GM19240 (cell line): Measurements from ENCODE around the gene CZIB.

ENCODE experiments used
- DNase-seq: peaks from one replicate; pipeline ENCODE4 v3.0.0; 2011; ENCODE audit warnings: low spot score; ENCODE audit not compliant: insufficient read length

The CZIB gene

DNA sequence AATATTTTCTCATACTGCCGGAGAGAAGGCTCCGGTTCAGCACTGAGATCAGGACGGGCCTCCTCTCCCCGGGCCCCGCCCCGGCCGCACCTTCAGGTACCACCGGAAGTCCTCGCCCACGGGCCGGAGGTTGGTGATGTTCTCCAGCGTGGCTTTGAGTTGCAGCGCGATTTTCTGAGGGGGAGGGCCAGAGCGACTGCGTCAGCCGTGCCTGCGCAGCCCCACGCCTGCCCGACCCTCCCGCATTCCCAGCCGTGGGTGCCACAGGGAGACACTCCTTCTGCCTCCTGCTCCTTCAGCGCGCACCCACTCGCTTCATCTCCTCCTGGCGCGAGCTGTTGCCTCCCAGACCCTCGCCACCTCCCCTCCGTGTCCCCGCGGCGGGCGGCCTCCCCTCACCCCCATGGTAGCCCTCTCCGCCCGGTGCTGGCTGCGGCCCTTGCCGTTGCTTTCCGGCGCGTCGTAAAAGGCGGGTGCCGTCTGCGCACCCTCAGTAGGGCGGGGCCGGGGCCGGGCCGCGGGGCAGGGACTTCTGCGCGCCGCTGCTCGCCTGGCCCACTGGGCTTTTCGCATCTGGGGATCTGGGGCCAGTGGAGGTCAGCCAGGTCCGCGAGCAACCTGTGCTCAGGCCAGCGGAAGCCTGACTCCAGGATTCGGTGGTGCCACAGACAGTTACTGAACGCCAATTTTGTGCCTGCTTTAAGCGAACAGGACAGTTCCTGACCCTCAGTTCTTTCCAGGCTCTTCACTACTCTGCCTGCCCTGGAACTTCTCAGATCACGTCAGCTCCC lies at the start of gene CZIB:
Gene CZIB (minus strand): TSS at position 464 of the 791 bp plus-strand sequence. CDS start 59 bp downstream, at position 405.
- peak; percentile 87 for DNase-seq

DNA sequence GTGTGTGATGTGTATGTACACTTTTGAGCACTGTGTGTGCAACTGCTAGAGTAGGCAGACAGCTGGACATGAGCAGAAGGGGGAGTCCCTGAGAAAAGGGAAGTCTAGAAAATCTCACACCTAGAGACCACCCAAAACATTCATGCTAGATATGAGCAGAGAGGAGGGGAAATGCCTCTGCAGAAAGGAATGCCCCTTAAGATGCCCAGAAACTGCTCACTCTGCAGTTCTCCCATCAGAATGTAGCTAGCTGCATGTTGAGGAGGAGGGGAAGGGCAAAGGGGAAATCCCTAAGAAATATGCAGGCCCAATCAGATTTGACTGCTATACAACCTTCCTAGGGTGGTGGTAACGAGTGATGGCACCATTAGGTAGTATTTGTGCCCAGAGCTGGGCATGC lies 49.7 kb upstream of the CZIB start:
- no peak for DNase-seq

DNA sequence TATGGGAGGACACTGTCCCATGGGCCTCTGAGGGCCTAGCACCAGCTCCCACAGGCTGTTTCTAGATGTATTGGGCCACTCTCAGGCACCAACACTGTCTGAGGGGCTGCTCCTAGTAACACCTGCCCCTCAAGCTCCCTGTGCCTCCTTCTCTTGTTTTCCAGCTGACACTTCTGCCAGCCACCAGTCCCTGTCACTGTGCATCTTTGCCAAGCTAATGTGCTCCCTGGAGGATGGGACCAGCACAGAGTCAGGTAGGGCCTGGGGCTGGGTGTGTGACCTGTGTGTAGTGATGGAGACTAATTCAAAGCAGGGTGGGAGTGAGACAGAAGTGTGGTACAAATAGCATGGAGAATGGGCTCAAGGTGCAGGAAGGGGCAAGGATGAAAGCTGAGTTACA lies 47.3 kb upstream of the CZIB start:
- DNase-seq = no peak

DNA sequence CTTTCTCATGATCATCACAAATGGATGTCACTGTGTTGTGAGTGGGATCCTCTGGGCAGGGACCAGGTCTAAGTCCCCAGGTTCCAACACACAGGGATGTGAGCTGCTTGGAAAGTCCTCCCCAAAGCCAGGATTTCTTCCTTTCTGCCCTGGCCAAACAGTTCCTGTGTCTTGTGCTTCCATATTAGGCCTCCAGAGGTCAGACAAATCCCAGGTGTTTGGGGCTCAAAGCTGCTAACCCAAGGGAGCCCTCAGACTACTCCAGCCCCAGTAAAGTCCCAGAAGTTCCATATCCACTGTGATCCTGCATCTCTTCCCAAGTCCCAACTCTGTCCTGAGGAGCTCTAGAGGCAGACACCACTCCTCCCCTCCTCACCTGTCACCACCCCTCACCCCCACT lies 45.6 kb upstream of the CZIB start:
- DNase-seq = no peak

DNA sequence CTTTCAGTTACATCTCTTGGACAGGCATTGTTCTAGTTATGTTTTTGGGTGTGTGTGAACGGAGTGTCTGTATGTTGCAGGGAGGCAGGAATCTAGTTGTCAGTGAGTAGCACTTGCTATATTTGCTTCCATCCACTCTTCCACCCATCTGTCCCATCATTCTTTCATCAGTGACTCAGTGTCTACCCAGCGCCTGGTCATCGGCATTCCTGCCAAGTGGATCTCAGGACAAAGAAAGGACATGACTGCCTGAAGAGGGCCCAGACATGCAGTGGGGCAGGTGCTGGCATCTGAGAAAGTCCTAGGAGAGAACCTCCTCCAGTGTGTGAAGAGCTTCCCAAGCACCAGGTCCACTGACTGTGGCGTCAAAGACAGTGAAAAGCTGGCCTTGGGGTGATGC lies 45.1 kb upstream of the CZIB start:
- DNase-seq = no peak

DNA sequence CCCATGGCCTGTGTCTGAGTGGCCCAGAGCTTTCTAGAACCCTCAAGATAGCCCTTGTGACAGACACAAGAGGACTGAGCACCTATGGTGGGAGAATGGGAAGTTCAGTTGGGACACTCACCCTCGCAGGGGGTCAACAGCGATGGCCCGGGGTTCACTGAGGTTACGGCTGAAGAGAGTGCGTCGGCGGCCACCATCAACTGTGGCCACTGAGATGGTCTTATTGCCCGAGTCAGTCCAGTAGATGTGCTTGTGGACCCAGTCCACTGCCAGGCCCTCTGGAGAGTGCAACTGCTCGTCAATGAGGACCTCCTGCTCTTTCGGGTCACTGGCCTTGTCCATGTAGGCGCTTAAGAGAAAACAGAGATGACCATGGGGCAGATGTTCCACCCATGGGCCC lies 43.6 kb upstream of the CZIB start:
- no peak for DNase-seq

DNA sequence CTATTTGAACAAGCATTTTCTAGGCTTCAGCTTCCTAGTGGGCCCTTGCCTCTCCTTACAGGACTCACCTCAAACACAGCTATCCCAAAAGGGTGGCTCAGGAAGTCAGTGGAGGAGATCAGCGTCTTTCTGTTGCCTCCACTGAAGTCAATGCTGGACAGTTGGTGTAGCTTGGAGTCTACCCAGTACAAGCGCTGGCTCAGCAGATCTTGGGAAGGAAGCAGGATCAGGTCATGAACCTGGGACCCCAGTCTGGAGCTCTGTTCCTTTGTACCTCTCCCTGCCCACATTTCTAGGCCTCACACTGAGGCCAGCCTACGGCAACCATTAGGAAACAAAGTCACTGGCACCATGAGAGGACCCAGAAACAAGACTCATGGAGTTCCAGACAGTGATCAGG lies 41.6 kb upstream of the CZIB start:
- DNase-seq = no peak

DNA sequence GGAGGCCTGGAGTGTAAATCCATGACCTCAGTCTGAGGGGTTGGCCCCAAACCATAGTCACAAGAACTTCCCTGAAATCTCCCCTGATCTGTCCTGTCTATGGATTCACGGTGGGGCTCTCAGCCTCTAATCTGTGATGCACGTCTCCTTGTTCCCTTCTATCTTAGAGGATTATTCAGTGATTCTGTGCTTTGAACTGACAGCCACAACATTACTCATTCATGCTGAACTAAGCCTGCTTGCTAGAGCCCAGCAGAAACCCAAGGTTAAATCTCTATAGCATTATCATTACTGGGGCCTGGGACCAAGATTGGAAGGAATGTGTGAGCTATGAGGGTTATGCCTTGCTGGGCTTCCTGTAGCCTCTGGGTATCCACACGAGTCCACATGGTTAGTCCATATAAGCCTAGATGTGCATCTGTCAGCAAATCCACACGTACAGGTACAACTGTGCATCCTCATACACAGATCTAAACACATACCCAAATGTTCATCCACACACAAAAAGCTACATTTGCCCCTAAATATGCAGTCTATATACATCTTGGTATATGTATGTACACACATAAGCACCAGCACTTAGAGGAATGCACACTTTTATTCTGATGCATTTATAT lies 40.3 kb upstream of the CZIB start:
- no peak for DNase-seq

DNA sequence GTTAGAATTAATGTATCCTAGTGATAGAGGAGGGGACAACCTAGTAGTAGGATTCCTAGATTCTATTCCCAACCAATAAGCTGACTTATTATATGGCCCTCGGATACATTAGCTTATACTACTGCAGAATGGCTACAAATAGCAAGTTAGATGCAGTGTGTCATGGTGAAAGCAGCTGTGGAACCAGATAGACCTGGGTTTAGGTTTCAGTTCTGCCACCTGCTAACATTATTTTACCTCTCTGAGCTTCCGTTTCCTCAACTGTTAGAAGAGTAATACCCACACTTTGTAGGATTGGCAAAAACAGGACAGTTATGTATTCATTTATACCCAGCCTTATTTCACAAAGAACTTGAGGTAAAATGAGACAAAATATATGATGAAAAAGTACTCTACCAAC lies 39.5 kb upstream of the CZIB start:
- DNase-seq = no peak

DNA sequence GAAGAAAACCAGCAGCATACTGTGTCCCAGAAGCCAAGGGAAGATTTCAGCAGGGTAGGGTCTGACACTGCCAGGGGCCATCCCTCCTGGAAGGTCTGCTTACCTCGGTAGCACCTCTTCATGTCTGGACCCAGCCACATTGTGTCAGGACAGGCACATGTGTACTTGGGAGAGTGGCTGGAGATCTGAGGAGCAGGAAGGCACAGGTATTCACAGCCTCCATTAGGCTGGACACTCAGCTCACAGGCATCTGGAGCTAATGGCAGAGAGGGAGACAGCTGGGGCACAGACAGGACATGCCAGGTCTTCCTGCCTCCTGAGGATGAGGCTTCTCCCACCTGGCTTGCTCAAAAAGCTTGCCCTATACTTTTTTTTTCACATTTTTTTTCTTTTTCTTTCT lies 37.8 kb upstream of the CZIB start:
- DNase-seq = no peak

DNA sequence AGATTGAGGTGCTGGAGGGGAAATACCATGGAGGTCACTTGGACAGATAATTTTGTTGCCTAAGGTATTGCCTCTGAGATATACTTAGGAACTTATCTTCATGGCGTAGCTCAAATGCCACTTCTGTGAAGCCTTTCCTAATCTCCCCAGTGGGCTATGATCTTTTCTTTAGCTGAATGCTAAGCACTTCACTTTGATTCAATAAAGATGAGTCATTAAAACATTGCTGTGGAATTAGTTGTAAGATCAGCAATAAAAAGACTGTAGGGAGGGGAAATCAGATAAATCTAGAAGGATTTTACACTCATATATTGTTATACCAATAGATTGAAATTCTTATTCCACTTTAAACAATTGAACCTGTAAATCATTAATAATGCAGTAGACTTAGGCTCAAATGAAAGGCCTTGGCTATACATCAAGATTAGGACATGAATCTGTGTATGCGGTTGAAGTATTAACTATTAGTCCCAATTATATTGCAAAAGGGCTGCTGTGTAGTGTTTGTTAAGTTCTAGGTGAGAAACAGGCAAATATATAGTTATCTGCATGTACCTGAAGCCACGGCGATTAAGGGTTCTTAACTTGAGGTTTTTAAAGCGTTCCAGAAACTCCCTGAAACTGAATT lies 37.1 kb upstream of the CZIB start:
- DNase-seq = no peak

DNA sequence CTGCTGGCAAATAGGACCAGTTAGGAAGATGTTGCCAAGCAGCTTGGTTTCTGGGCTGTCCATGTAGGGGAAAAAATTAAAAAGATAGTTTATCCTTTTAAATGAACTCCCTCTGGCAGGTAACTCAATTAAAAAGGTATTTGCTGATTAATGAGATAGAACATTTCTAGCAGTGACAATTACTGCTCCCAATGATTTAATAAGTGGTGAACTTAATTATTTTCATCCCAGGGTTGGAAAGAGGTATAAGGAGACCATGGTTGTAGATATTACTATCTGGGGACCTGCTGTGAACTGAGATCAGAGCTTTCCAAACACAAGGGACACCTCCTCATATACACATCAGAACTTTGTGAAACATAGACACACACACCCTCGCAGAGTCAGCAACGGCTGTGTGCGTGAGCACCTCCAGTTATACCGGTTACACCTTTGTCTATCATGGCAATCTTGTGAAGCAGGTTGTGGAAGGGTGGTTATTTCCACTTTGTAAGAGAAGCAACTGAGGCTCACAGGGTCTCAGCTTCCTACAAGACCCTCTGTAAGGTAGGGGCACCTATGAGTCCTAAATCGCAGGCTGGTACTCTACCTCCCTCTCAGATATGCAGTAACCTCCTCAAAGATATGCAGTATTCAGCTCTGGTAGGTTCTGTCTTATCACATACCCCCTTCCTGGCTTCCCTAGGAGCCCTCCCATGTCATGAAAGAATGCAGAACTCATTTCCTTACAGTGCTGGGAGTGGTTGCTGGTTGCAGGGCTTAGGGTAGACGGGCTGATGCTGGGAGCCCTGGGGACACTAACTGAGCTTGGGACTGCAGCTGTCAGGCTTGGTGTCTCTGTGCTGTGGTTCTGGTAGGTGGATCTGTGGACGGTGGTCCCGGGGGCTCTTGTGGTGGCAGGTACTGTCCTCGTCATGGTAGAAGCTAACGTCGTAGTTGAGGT lies 36.3 kb upstream of the CZIB start:
- DNase-seq = no peak

DNA sequence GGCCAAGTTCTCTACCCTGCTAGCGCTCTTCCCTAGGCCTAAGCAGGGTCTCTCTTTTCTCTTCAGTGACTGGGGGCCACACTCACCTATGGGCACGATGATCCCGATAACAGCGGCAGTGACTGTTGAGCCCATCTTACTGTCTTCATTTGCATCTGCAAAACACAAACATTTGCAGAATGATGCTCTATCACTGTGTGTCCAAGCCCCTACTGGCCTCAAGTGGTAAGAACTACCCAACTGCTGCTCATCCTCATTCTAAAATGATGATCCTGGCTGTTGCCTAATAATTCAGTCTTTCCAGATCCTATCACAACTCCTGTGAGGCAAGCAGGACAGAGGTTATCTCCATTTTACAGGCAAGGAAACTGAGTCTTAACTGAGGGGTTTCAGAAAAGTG lies 34.6 kb upstream of the CZIB start:
- DNase-seq = no peak

DNA sequence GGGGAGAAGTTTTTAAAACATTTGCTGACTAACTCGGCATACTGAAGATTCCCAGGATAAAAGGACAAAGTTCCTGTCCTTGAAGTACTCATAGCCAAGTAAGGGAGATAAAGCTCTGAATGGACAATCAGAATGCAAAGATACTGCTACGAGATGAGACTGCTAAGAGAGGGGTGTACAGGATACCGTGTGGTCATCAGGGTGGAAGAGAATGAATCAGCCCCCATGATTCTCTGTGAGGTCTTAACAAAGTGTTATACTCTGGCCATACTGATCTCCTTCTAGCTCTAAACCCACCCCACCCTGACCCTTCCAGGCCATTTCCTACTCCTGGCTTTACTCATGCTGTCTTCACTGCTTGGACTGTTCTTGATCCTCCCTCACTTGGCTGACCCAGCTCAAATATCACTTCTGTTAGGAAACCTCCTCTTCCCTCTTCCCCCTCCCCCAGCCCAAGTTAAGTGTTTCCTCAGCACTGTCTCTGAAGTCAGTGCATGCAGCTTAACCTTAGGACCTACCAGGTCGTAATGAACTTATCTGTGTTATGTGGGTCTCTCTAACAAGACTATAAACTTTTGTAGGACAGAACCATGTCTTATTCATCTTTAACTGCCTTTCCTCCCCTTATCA lies 33.7 kb upstream of the CZIB start:
- DNase-seq = no peak

DNA sequence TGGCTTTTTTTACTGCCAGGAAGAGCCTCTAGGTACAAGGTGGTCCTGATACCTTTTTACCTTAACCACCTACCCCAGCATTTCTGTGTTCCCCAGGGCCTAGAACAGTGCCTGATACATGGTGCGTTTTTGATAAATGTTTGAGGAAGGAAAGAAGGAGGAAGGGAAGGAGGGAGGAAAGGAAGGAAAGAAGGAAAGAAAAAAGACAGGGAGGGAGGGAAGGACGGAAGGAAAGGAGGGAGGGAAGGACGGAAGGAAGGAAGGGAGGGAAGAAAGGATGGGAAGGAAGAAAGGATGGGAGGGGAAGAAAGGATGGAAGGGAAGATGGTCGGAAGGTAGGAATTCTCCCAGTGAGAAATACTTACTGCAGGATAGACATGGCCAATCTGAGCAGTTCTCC lies 29.9 kb upstream of the CZIB start:
- DNase-seq = no peak

DNA sequence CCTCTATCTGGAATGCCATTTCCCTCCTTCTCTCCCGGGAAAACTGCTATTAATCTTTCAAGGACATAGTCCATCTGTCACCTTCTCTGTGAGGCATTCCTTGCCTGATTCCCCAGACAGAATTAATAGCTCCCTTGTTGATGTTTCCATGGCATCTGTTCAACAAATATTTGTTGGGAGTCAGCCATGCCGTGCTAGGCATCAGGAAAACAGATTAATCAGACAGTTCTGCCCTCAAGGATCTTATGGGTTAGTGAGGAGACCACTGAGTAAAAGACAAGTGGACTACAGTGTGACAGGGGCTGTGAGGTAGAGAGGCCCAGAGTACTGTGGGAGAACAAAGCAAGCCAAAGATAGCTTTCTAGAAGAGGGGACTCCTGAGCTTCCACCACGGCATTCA lies 29.3 kb upstream of the CZIB start:
- DNase-seq = no peak

DNA sequence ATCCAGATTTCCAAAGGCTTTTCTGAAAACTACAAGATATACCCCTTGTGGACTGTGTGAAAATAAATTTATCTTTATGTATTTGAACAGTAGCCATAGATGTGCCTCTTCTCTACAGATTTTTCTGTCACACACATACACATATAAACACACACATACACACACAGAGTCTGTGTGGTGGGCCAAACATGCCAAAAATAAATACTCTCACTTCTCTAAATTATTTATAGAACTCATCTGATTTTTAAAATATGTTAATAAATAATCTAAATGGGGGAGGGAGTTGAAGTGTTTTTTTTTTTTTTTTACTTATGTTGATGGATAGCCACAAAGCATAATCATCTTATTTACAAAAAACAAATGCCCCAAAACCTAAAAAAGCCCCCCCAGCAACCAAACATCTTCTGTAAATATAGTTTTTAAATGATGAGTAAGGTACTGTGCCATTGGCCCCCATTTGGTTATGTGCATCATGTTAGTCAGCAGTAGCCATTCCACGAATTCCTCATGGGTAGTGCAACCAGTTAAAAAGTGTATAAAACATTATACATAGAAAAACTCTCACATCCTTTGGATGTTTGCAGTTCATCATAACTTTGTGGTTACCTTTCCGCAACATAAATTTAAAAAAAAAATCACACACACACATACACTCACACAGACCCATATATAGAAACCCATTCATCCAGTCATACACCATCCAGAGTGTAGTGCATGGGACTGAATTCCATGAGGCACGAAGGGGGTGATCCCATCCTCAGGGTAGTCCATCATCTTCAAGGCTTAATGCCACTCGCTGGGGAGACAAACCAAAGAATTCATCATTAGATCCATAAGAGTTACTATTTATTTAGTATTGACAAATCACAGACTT lies 26.1 kb upstream of the CZIB start:
- DNase-seq = no peak

DNA sequence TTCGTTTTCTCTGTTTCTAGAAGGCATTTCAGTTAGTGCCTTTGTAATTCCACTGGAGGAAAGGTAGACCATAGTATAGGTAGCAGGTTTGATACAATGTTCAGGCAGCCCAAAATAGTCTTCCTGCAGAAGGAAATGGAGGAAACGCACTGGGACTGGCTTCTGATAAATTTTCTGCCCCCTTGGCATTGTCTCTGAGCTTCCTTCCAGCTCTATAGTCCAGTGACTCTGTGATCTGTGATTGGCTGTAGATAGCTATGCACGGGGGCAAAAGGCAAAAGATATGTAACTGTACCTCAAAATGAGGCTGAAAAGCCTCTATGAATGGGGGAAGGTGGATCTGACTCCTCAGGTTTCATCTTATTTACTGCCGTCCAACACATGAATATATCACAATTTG lies 23.7 kb upstream of the CZIB start:
- DNase-seq = no peak

DNA sequence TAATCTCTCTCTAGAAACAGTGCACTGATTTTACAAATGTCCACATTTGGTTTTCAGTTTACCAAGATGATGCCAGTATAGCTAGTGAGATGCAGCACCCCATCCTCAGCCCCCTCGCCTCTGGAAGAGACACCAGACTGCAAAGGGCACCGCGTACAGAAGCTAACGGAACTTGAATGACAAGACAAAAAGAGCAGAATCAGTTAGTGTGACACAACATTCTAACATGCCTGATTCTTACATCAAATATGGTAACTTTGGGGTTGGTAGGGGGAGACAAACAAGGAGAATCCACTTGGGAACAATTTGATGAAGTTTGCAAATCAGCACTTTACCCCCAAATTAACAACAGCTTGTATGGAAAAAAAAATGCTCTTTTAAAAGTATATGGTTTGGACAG lies 21.9 kb upstream of the CZIB start:
- no peak for DNase-seq

DNA sequence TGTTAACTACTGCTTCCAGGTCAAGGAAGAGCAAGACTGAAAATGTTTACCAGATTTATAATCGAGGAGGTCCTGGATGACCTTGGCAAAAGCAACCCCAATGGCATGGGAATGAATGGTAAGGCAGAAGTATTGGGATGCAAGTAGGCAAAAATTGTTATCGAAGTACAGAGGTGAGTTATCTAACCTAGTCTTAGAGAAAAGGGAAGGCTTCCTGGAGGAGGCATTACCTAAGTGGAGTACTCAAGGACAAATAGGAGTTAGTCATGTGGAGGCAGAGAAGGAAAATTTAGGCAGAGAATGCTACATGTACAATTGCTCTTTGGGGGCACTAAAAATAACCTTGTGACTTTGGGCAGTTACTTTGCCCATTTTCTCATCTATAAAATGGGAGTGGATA lies 21.4 kb upstream of the CZIB start:
- no peak for DNase-seq
